SKM-1 treated with dmso at 0.1 percent for 144 hours (cell line): ENCODE data around the gene SDK1.

Source experiments
- DNase-seq: peaks from one replicate; lab custom pipeline; 2025; ENCODE audit not compliant: unreplicated experiment; lab: John Stamatoyannopoulos, UW

The SDK1 gene

DNA sequence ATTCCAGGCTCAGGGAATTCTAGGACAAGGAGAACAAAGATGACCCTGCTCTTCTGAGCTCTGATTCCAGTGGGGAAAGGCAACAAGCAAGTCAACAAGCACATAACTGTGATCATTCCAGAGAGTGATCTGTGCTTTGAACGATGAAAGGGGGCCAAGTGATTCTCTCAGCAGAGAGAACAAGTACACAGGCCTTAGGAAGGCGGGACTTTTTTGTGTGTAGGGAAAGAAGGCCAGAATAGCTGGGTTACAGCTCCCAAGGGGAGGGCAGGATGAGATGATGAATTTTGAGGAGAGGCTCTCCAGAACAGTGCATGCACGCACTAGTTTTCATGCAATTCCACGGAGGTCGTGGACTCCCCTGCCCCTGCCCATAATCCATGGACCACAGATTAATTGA lies 565.2 kb downstream of the SDK1 start:
- no peak for DNase-seq

GRCh38 chr7:3867863-3868262 lies 566.8 kb downstream of the SDK1 start:
- no peak for DNase-seq

- no peak for DNase-seq
These were observed 578.5 kb downstream of the SDK1 start for GRCh38 chr7:3879355-3880075.

GRCh38 chr7:3880228-3880987 lies 579.4 kb downstream of the SDK1 start:
- no peak for DNase-seq

- no peak for DNase-seq
These were observed 581.7 kb downstream of the SDK1 start for GRCh38 chr7:3882782-3883181.

GRCh38 chr7:3884543-3884942 lies 583.5 kb downstream of the SDK1 start:
- no peak for DNase-seq

DNA sequence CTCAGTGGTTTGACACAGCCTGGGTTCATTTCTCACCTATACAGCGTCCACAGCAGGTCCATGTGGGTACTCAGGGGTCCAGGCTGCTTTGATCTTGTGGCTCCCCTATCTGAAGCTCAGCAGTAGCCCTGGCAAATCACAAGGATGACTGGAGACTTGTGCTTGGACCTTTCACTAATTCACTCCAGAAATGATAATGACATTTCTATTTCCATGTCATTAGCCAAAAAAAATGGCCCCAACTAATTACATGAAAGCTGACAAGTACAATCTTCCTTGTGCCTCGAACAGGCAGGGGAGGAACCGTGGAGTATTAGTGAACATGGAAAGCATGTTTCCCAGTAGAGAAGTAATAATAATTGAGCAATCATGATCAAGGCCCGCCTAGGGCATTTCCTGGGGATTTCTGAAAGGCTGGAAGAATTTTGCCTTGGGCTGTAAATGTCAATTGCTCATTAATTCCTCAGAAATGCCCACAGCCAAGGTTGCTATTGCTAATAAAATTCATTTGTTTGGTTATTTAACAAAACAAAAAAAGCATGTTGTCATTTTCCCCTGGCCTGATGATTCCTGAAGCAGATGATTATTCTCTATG lies 586.1 kb downstream of the SDK1 start:
- no peak for DNase-seq

DNA sequence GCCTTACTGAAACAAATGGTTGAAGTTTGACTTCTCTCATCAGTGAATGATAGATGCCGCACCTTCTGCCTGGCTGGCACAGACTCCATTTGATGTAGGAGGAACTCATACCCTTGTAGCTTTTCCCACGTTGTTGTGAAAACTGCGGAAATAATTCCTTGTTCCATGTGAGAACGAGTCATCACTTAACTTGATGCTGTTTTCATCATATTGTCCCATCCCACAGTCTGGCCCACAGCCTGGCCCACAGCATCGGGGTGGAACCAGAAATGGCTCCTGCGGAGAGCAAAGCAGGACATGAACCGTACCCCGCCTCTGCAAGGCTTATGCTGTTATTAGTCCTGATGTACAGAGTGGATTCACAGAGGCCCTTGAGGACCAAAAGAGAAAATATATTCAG lies 587.0 kb downstream of the SDK1 start:
- DNase-seq: no peak

DNA sequence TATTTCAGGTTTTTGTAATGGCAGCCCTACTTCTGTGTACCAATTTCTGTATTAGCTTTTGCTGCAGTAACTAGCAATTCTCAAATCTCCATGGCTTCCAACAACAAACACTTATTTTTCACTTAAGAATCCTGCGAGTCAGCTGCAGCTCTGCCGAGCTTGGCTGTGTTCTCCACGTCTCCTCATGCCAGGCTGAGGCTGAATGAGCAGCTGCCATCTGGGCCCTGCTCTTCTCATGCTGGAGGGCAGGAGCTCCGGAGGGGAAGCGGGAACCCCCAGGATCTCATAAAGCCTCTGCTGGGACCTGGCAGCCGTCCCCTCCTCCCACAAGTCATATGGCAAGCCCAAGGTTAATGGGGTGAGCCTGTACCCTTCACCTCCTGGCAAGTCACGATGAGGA lies 591.1 kb downstream of the SDK1 start:
- no peak for DNase-seq

- no peak for DNase-seq
These were observed 591.6 kb downstream of the SDK1 start for GRCh38 chr7:3892686-3893085.

GRCh38 chr7:3893151-3893788 lies 592.2 kb downstream of the SDK1 start:
- no peak for DNase-seq

GRCh38 chr7:3893789-3894153 lies 592.7 kb downstream of the SDK1 start:
- peak; percentile 47 for DNase-seq

DNA sequence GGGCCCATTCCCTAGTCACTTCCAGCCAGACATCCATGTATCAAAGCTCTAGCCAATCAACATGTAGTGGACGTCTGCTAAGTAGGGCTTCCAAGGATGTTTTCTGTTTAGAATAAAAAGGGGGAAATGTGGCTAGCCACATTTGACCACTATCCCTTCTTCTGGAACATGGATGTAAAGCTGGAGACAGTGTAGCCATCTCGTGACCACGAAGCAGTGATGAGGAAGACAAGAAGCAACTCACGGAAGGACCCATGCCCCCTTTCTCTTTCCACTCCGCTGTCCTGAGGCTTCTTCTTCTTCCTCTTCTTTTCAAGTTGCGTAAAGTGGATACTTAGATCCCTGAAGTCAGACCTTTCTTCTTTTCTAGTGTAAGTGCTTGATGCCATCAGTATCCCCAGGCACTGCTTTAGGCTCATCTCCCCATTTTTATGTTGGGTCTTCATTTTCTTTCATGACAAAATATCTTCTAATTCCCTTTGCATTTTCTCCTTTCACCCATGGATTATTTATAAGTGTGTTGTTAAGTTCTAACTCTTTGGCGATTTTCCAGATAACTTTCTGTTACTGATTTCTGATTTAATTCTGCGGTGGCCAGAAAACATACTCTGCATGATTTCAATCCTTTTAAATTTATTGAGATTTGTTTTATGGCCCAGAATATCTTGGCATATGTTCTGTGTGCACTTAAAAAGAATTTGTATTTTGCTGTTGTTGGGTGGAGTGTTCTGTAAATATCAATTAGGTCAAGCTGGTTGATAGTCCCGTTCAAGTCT lies 594.5 kb downstream of the SDK1 start:
- DNase-seq: peak; percentile 64

DNA sequence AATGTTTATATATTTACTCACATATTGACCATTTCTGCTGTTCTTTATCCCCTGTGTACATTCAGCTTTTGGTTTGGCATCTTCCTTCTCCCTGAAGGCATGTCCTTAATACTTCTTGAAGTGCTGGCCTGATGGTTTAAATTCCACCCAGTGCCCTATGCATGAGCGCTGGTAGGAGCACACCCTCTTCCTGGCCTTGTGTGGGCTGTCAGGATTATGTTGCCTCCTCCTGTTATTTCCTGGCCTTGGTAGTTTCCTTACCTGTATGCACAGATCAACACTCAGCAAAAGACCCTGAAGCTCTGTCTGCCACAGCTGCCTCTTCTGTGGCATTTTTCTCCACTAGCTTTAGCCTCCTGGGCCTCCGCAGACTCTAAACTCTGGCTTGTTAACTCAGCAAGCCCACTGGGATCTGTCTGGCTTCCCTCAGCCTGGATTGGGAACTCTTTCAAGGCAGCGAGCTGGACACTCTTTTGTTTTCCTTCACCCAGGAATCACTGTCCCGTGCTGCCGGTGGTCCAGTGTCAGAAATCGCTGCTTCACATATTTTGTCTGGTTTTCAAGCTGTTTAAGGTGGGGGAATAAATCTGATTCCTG lies 595.2 kb downstream of the SDK1 start:
- DNase-seq: no peak

- DNase-seq: peak; percentile 47
These were observed 596.6 kb downstream of the SDK1 start for GRCh38 chr7:3897430-3898372.

GRCh38 chr7:3899559-3899991 lies 598.5 kb downstream of the SDK1 start:
- DNase-seq: no peak

DNA sequence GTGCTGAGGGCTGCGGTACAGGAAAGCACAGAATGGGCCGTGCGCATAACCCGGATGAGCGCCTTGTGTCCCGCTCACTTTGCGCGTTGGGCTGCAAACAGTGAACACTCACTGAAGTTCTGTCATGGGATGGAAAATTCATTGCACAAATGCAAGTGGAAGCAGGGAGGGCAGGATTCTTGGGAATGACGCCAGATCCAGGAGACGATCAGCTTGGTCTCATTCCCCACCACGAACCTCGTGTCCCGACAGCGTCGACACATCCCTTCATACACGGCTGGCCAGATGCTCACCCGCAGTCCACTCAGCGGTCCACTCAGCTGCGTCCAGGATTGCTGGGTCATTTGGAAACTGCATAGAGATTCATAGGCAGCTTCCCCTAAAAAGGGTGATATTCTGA lies 607.1 kb downstream of the SDK1 start:
- no peak for DNase-seq

GRCh38 chr7:3909128-3909527 lies 608.1 kb downstream of the SDK1 start:
- no peak for DNase-seq

DNA sequence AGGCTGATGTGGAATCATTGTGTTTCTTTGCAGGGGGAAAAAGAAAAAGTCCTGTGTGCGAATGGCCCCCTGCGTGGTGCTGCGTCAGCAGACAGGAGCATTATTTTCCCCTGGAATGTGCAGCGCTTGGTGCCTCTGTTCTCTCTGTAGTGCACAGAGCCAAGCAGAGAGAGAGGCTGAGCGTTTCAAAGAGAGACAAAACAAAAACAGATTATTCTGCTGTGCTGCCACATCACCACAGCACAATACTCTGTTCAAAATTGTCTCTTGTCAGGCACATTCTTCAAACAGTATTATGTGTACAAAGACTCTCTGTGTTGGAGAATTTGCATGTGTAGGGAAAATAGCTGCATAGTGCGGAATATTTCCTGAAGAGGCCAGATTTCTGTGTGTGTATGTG lies 609.0 kb downstream of the SDK1 start:
- DNase-seq: no peak

GRCh38 chr7:3911685-3912084 lies 610.6 kb downstream of the SDK1 start:
- DNase-seq: no peak
